Psoas muscle (tissue), 8 donors: ENCODE measurements around the gene ANKRD33. TPM values are rescaled to one million over a fixed set of nuclear protein-coding genes. Genes with fewer than 3 reads are reported as not detected.

Experiments used
- ATAC-seq, 4 donors: fragments of 200-7000 bp; cut with Tn5 transposase; one replicate each; pipeline ENCODE4 v1.9.1; 2020; ENCODE audit warnings: moderate library complexity in 3 of 4, mild to moderate bottlenecking in 2 of 4
- DNase-seq, 2 donors: peaks; one replicate each; pipeline ENCODE4 v3.0.0-alpha.2; 2020
- H3K27ac ChIP-seq: fragments of 200-600 bp; one replicate; pipeline ENCODE4 v1.8.0; 2022
- H3K27me3 ChIP-seq, 3 donors: fragments of 200-600 bp in 1 of 3; one replicate each; pipeline versions ENCODE4 v1.6.1 to v1.8.0; 2013 to 2022; ENCODE audit warnings: low read length in 2 of 3, mild to moderate bottlenecking in 2 of 3, moderate library complexity in 1 of 3; ENCODE audit not compliant: insufficient read depth in 3 of 3
- H3K36me3 ChIP-seq, 2 donors: fragments of 200-600 bp in 1 of 2; one replicate each; pipeline versions ENCODE4 v1.6.1 to v1.8.0; 2013 to 2022; ENCODE audit warnings: low read depth in 1 of 2, mild to moderate bottlenecking in 1 of 2, moderate library complexity in 1 of 2; ENCODE audit not compliant: insufficient read depth in 1 of 2
- H3K4me1 ChIP-seq: fragments of 200-600 bp; one replicate; pipeline ENCODE4 v1.8.0; 2022
- H3K4me3 ChIP-seq: fragments of 200-600 bp; one replicate; pipeline ENCODE4 v1.8.0; 2022; ENCODE audit warnings: mild to moderate bottlenecking
- H3K9me3 ChIP-seq: fragments of 200-600 bp; one replicate; pipeline ENCODE4 v1.8.0; 2022
- WGBS, 3 donors: extraction: QIAGEN DNeasy Blood & Tissue Kit; methylation state at CpG; one replicate each; pipeline versions ENCODE4 v1.1.6 to v1.1.7; 2013; 5-methylcytosine and 5-hydroxymethylcytosine counted together
- intact Hi-C, 2 donors: fragments of 100-400 bp; cut with DNase I; formaldehyde crosslinking; loops; one replicate each; pipeline versions ENCODE4 v1.11.0 to v1.14.2; 2022
- polyA plus RNA-seq, 3 donors: library from polyadenylated mRNA; stranded (reverse); fragments of 200-250 nt; gene quantifications; one replicate each; pipeline ENCODE4 v1.2.3, GENCODE V29; 2013
- total RNA-seq, 4 donors: library from RNA; stranded (reverse); fragmentation: NEBNext Ultra II Directional in 2 of 4; extraction: Animal tissue kit (Norgen Biotek cat#: 25700) in 2 of 4; gene quantifications; one replicate each; pipeline versions ENCODE4 v1.2.1 to v1.2.4, GENCODE V29; 2021 to 2023
- TF ChIP-seq, protein P1 (sequence below): fragments of 200-600 bp; IDR thresholded peaks from one replicate; pipeline ENCODE4 v1.8.0; 2022; ENCODE audit warnings: antibody characterized with exemption
- donor health status: healthy with polysubstance abuse.
- donor health status: DM: no; HTN: no; CAD: no; lungs with moderate emphysema.
- donor health status: Bipolar disorder and iron deficiency.
- donor health status: healthy.
- donor health status: DM: yes; HTN: yes; CAD: no.
- donor health status: DM: no; HTN: no; CAD: no.
- donor health status: DM: no; HTN: no; CAD: no.
- donor health status: DM: yes; HTN: yes; CAD: no.

Gene ANKRD33
- total and polyA plus RNA-seq, 7 donors = 0.16 TPM; not detected in 6

DNA sequence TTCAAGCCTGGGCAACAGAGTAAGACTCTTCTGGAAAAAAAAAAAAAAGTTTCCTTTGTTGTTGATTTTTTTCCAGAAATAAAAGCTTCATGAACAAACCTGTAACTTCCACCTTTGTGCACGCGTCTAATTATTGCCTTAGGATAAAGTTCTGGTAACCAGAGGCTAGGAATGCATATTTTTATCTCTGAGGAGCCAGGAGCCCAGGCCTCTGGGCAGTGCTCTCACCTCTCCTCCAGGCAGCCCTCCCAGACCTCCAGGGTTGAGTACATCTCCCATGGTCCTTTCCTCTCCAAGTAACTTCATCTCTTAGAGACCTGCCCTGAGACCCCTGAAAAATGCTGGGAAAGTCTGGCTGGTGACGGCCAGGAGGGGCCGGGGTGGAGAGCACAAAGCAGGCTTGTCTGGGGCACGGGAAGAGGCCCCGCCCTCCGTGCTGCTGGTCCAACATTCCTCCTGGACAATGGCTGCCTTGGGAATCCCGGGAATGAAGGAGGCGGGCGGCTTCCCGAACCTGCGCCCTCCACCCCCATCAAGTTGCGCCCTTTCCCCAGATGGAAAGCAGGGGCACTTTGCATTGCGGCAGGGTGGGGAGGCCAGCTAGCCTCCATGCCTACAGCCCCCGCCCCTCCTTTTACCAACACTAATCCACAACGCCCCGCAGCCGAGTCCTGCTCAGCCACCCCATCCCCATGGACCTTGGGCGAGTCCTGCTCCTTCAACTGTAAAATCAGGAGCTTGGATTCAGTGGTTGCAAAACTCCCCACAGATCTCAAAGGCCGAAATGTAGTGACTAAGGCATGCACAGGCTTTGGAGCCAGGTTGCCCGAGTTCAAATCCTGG lies 32.1 kb upstream of the ANKRD33 start:
- 11 to 19% (median 13%) methylated on average over 20 to 21 of the region's 21 CpGs for WGBS, 3 donors
- Histone ChIP-seq H3K4me3 (peak overlapping the region; percentile 44), H3K36me3 (no peaks in the 10 kb centered on the region), H3K4me1 (no peaks in the 10 kb centered on the region), H3K27ac (no peak overlapping the region), H3K9me3 (no peaks in the 10 kb centered on the region), H3K27me3 (peaks cover 0 to 38% (median 0%) of the 10 kb centered on the region in 3 donors)
- ATAC-seq (peak in 1 of 4 donors; percentile 54), DNase-seq (peak in 1 of 2 donors; percentile 45)
- TF ChIP-seq, protein P1, sequence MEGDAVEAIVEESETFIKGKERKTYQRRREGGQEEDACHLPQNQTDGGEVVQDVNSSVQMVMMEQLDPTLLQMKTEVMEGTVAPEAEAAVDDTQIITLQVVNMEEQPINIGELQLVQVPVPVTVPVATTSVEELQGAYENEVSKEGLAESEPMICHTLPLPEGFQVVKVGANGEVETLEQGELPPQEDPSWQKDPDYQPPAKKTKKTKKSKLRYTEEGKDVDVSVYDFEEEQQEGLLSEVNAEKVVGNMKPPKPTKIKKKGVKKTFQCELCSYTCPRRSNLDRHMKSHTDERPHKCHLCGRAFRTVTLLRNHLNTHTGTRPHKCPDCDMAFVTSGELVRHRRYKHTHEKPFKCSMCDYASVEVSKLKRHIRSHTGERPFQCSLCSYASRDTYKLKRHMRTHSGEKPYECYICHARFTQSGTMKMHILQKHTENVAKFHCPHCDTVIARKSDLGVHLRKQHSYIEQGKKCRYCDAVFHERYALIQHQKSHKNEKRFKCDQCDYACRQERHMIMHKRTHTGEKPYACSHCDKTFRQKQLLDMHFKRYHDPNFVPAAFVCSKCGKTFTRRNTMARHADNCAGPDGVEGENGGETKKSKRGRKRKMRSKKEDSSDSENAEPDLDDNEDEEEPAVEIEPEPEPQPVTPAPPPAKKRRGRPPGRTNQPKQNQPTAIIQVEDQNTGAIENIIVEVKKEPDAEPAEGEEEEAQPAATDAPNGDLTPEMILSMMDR = no peak
- intact Hi-C loops = no loop called here

DNA sequence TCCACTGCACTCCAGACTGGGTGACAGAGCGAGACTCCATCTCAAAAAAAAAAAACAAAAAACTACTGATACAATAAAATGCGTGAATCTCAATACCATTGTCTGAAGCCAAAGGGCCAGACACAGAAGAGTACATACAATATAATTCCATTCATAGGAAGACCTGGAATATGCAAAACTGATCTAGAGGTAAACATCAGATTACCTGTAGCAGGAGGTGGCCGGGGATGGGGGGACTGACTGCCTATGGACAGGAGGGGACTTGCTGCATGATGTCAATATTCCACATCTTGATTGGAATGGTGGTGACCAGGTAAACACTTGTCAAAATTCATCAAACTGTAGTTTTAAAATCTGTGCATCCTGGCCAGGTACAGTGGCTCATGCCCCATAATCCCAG lies 26.9 kb upstream of the ANKRD33 start:
- intact Hi-C loops = no loop called here
- Histone ChIP-seq H3K4me3 (no peak overlapping the region), H3K4me1 (peaks cover 11% of the 10 kb centered on the region), H3K27ac (no peak overlapping the region), H3K36me3 (no peaks in the 10 kb centered on the region), H3K27me3 (peaks cover 0 to 50% (median 4%) of the 10 kb centered on the region in 3 donors), H3K9me3 (no peaks in the 10 kb centered on the region)
- TF ChIP-seq, protein P1 = no peak
- DNase-seq = peak in 1 of 2 donors; percentile 9
- no peak for ATAC-seq
- 95 to 97% (median 96%) methylated on average over 3 of the region's 3 CpGs for WGBS, 3 donors

DNA sequence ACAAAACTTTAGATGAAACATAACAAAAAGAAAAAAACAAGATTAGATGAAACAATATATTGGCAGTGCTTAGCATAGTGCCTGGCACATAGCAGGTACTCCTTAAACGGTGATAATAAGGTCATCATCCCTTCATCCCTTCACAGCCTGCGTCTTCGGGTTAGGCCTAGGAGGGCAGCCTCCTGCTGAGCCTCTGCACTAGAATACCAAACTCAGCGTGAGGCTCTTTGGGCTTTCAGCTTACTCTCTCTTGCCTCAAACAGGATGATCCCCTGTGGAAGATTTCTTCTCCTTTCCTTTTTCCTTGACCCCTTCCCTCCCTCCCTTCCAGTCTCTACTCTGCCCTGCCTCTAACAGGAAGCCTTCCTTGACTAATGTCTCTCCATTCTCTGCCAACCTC lies 25.0 kb upstream of the ANKRD33 start:
- no peak overlapping the region for H3K27ac ChIP-seq
- peaks cover 0 to 42% (median 4%) of the 10 kb centered on the region in 3 donors for H3K27me3 ChIP-seq
- WGBS, 3 donors = 79 to 81% (median 81%) methylated on average over 4 of the region's 4 CpGs
- no peak overlapping the region for H3K4me3 ChIP-seq
- H3K9me3 ChIP-seq = no peaks in the 10 kb centered on the region
- DNase-seq (peak in 1 of 2 donors; percentile 18), ATAC-seq (no peak)
- intact Hi-C loops = no loop called here
- no peaks in the 10 kb centered on the region for H3K36me3 ChIP-seq
- TF ChIP-seq, protein P1 = no peak
- H3K4me1 ChIP-seq = peaks cover 11% of the 10 kb centered on the region

DNA sequence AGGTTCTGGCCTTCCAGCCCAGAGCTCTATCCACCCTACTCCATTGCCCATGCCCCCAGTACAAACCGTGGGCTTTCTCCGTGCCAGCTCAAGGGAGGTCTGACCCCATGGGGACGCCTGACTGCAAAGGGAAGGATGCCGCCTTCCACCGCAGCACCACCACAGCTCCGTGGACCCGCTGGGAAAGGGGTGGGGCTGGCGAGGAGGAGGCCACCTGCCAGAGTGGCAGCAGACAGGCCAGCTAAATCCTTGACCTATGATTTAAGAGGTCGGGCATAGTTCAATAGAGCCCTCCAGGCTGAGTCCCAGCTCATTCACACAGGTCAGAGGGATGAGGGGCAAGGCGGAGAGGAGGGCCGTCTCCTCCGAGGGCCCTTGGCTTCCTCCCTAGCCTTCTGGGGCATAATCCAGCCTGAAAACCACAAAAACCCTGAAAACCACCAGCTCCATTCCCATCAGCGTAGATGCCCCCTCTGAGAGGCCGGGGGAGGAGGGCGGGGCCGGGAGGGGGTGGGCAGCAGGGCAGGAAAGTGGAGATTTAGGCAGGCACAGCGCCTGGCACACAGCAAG lies 24.5 kb upstream of the ANKRD33 start:
- ATAC-seq = peak in 1 of 4 donors; percentile 19
- peak in 1 of 2 donors; percentile 44 for DNase-seq

More for the DNA sequence above, 24.5 kb upstream of the ANKRD33 start:
- H3K9me3 ChIP-seq = no peaks in the 10 kb centered on the region
- H3K4me3 ChIP-seq = peak overlapping the region; percentile 63
- 34 to 42% (median 36%) methylated on average over 13 to 17 of the region's 17 CpGs for WGBS, 3 donors
- peaks cover 11% of the 10 kb centered on the region for H3K4me1 ChIP-seq
- intact Hi-C loops = no loop called here
- peaks cover 0 to 37% (median 4%) of the 10 kb centered on the region in 3 donors for H3K27me3 ChIP-seq
- no peaks in the 10 kb centered on the region for H3K36me3 ChIP-seq
- TF ChIP-seq, protein P1 = no peak
- H3K27ac ChIP-seq = no peak overlapping the region
